H1 (cell line): ENCODE results near the gene LRP5. TPM values are rescaled to one million over a fixed set of nuclear protein-coding genes. Genes with fewer than 3 reads are reported as not detected.

ENCODE experiments used
- CTCF ChIA-PET: fragments of 300-600 bp; sonication (Branson Sonifier 250); formaldehyde crosslinking; loops from one replicate; lab custom pipeline; 2021; ENCODE audit not compliant: partially characterized antibody; lab: Charles Lee
- POLR2A ChIA-PET: fragments of 300-600 bp; sonication (Branson Sonifier 250); formaldehyde crosslinking; loops from one replicate; lab custom pipeline; 2021; ENCODE audit warnings: inconsistent platforms; ENCODE audit not compliant: partially characterized antibody; lab: Charles Lee
- DNase-seq, 2 experiments: peaks; one replicate each; pipeline versions ENCODE4 v3.0.0 to v3.0.0-alpha.2; 2010 to 2022; ENCODE audit warnings: low spot score in 2 of 2, low read depth in 1 of 2, mixed read lengths in 1 of 2
- FAIRE-seq: peaks from 2 replicates; lab custom pipeline; 2011; peaks lifted over from hg19 to GRCh38; lab: Jason Lieb, UNC
- H2AFZ ChIP-seq: 2 replicates; pipeline ENCODE4 v1.8.1; 2012; ENCODE audit warnings: low read length, inconsistent platforms
- H2AK5ac ChIP-seq: 2 replicates; pipeline ENCODE4 v1.6.1; 2013; ENCODE audit warnings: low read depth, low read length
- H2BK120ac ChIP-seq: replicated peaks from 2 replicates; pipeline ENCODE3; 2013; ENCODE audit warnings: low read depth, low read length, inconsistent platforms
- H2BK12ac ChIP-seq: 2 replicates; pipeline ENCODE4 v1.6.1; 2013; ENCODE audit warnings: low read depth, low read length
- H2BK15ac ChIP-seq: 2 replicates; pipeline ENCODE4 v1.6.1; 2013; ENCODE audit warnings: low read length
- H2BK20ac ChIP-seq: 2 replicates; pipeline ENCODE4 v1.6.1; 2013; ENCODE audit warnings: low read length
- H2BK5ac ChIP-seq: 2 replicates; pipeline ENCODE4 v1.6.1; 2013; ENCODE audit warnings: low read depth, low read length
- H3K14ac ChIP-seq: 2 replicates; pipeline ENCODE4 v1.6.1; 2013; ENCODE audit warnings: inconsistent platforms; ENCODE audit not compliant: insufficient read length
- H3K18ac ChIP-seq: 2 replicates; pipeline ENCODE4 v1.6.1; 2013; ENCODE audit warnings: low read length; ENCODE audit errors: extremely low read depth
- H3K23ac ChIP-seq: 2 replicates; pipeline ENCODE4 v1.6.1; 2013; ENCODE audit warnings: inconsistent platforms; ENCODE audit not compliant: insufficient read length
- H3K23me2 ChIP-seq: 2 replicates; pipeline ENCODE4 v1.6.1; 2013; ENCODE audit warnings: low read depth, low read length
- H3K27ac ChIP-seq: 2 replicates; pipeline ENCODE4 v1.6.1; 2011; ENCODE audit warnings: low read depth, low read length, inconsistent platforms
- H3K27me3 ChIP-seq, 4 experiments: replicated peaks in 1 of 4; 1 replicate in 1 of 4; 2 replicates in 3 of 4; pipeline versions ENCODE4 v1.6.1 to v1.8.1; 2011 to 2013; ENCODE audit warnings: low read length in 3 of 4, mild to moderate bottlenecking in 3 of 4, inconsistent platforms in 2 of 4, mixed read lengths in 2 of 4, moderate library complexity in 1 of 4; ENCODE audit not compliant: control insufficient read depth in 3 of 4, insufficient read depth in 3 of 4; ENCODE audit errors: extremely low read depth in 1 of 4
- H3K36me3 ChIP-seq, 4 experiments: 2 replicates each; pipeline versions ENCODE4 v1.6.1 to v1.8.1; 2011 to 2013; ENCODE audit warnings: mild to moderate bottlenecking in 4 of 4, low read length in 3 of 4, moderate library complexity in 2 of 4, control low read depth in 1 of 4, inconsistent platforms in 1 of 4; ENCODE audit not compliant: insufficient read depth in 4 of 4, control insufficient read depth in 2 of 4
- H3K4ac ChIP-seq: replicated peaks from 2 replicates; pipeline ENCODE3; 2013; ENCODE audit warnings: low read length, low read depth, mixed read lengths, inconsistent platforms; ENCODE audit not compliant: insufficient read length
- H3K4me1 ChIP-seq, 4 experiments: replicated peaks in 1 of 4; 1 replicate in 1 of 4; 2 replicates in 3 of 4; pipeline versions ENCODE4 v1.6.1 to v1.8.1; 2011 to 2013; ENCODE audit warnings: low read length in 3 of 4, inconsistent platforms in 2 of 4, mixed read lengths in 1 of 4; ENCODE audit not compliant: insufficient read depth in 4 of 4, control insufficient read depth in 3 of 4
- H3K4me2 ChIP-seq, 2 experiments: 2 replicates each; pipeline versions ENCODE4 v1.6.1 to v1.8.1; 2011 to 2013; ENCODE audit warnings: low read depth in 2 of 2, low read length in 2 of 2, control low read depth in 1 of 2, inconsistent platforms in 1 of 2, mild to moderate bottlenecking in 1 of 2; ENCODE audit not compliant: insufficient read depth in 1 of 2
- H3K4me3 ChIP-seq, 4 experiments: fragments of 200-600, 300-600 bp in 1 of 4; sonication (generic), shearing (Covaris generic), sonication (Bioruptor Twin) in 1 of 4; 2 replicates each; pipeline versions ENCODE4 v1.5.1 to v1.8.1; 2011 to 2016; ENCODE audit warnings: low read length in 4 of 4, low read depth in 3 of 4, control low read depth in 2 of 4, inconsistent platforms in 2 of 4, mild to moderate bottlenecking in 2 of 4, mixed read lengths in 1 of 4, moderate library complexity in 1 of 4; ENCODE audit not compliant: insufficient read depth in 2 of 4; ENCODE audit errors: extremely low read depth in 1 of 4
- H3K56ac ChIP-seq: replicated peaks from 2 replicates; pipeline ENCODE3; 2013; ENCODE audit warnings: low read depth, mild to moderate bottlenecking, mixed read lengths, low read length, inconsistent platforms; ENCODE audit not compliant: insufficient read length
- H3K79me1 ChIP-seq: 2 replicates; pipeline ENCODE4 v1.6.1; 2013; ENCODE audit warnings: low read depth, low read length, control low read depth
- H3K79me2 ChIP-seq, 2 experiments: 2 replicates each; pipeline versions ENCODE4 v1.6.1 to v1.8.1; 2012 to 2013; ENCODE audit warnings: low read length in 2 of 2, mild to moderate bottlenecking in 2 of 2, inconsistent platforms in 1 of 2; ENCODE audit not compliant: insufficient read depth in 2 of 2, control insufficient read depth in 1 of 2
- H3K9ac ChIP-seq, 4 experiments: replicated peaks in 1 of 4; 1 replicate in 1 of 4; 2 replicates in 3 of 4; pipeline versions ENCODE4 v1.6.1 to v1.8.1; 2011 to 2013; ENCODE audit warnings: low read depth in 3 of 4, low read length in 3 of 4, control low read depth in 2 of 4, mild to moderate bottlenecking in 2 of 4, moderate library complexity in 2 of 4, inconsistent platforms in 1 of 4; ENCODE audit errors: extremely low read depth in 1 of 4
- H3K9me3 ChIP-seq, 2 experiments: 2 replicates each; pipeline versions ENCODE4 v1.6.1 to v1.8.1; 2012 to 2013; ENCODE audit warnings: mild to moderate bottlenecking in 2 of 2, moderate library complexity in 2 of 2, control low read depth in 1 of 2, inconsistent platforms in 1 of 2, low read depth in 1 of 2, low read length in 1 of 2, mixed read lengths in 1 of 2; ENCODE audit not compliant: insufficient read depth in 2 of 2
- H4K20me1 ChIP-seq, 2 experiments: replicated peaks in 1 of 2; 2 replicates each; pipeline versions ENCODE3 to v1.8.1; 2011 to 2013; ENCODE audit warnings: inconsistent platforms in 2 of 2, low read length in 2 of 2, mild to moderate bottlenecking in 1 of 2; ENCODE audit not compliant: insufficient read depth in 2 of 2, control insufficient read depth in 1 of 2
- H4K5ac ChIP-seq: 2 replicates; pipeline ENCODE4 v1.6.1; 2013; ENCODE audit warnings: low read length, low read depth, mixed read lengths, inconsistent platforms; ENCODE audit not compliant: insufficient read length
- H4K8ac ChIP-seq: 2 replicates; pipeline ENCODE4 v1.8.0; 2013; ENCODE audit warnings: mild to moderate bottlenecking, moderate library complexity, low read length, inconsistent platforms; ENCODE audit not compliant: insufficient read depth; ENCODE audit errors: extremely low read depth
- H4K91ac ChIP-seq: replicated peaks from 2 replicates; pipeline ENCODE3; 2013; ENCODE audit warnings: low read length, mixed read lengths, inconsistent platforms; ENCODE audit not compliant: insufficient read length
- CTCF ChIP-seq, 3 experiments: IDR thresholded peaks; 1 replicate in 2 of 3; 2 replicates in 1 of 3; pipeline versions ENCODE4 v1.5.1 to v1.6.1; 2011; ENCODE audit warnings: low read length in 3 of 3, mild to moderate bottlenecking in 3 of 3, inconsistent platforms in 2 of 3, low read depth in 1 of 3, moderate library complexity in 1 of 3; ENCODE audit not compliant: insufficient read depth in 1 of 3; ENCODE audit errors: control extremely low read depth in 1 of 3
- EGR1 ChIP-seq: IDR thresholded peaks from 2 replicates; pipeline ENCODE4 v1.6.1; 2011; ENCODE audit warnings: low read depth, low read length, borderline replicate concordance
- TEAD4 ChIP-seq: IDR thresholded peaks from 2 replicates; pipeline ENCODE4 v1.6.1; 2012; ENCODE audit warnings: low read depth, low read length, inconsistent platforms, mixed read lengths
- WGBS, 2 experiments: shearing (Covaris generic) in 1 of 2; methylation state at CpG; one replicate each; pipeline versions ENCODE4 v1.1.6 to v1.1.7; 2013 to 2015; ENCODE audit warnings: low lambda C conversion rate in 2 of 2, mixed read lengths in 2 of 2, inconsistent platforms in 1 of 2, low coverage in 1 of 2, missing lambda C conversion rate in 1 of 2; ENCODE audit not compliant: insufficient replicate concordance in 2 of 2, insufficient coverage in 1 of 2, insufficient read length in 1 of 2; ENCODE audit errors: extremely low coverage in 1 of 2, missing lambda C conversion rate in 1 of 2; 5-methylcytosine and 5-hydroxymethylcytosine counted together
- polyA plus RNA-seq, 7 experiments: library from polyadenylated mRNA; depleted of rRNA in 3 of 7; stranded (reverse) in 5 of 7; unstranded in 2 of 7; fragments of >200 nt in 5 of 7; fragments of 200-250 nt in 2 of 7; gene quantifications; 1 replicate in 5 of 7; 2 replicates in 1 of 7; 4 replicates in 1 of 7; pipeline versions ENCODE4 v1.2.1 to v1.2.3, GENCODE V29; 2011 to 2013; ENCODE audit warnings: missing spikeins in 2 of 7, mixed read lengths in 2 of 7
- total RNA-seq: library from RNA; stranded (reverse); fragmentation: NEBNext Ultra II Directional; extraction: Animal tissue kit (Norgen Biotek cat#: 25700); gene quantifications from 2 replicates; pipeline ENCODE4 v1.2.1, GENCODE V29; 2021

LRP5 gene
- total and polyA plus RNA-seq, 2 of the 8 experiments (the other 6 are each of a cell fraction or from before 2014, with no cell fraction given), result 19.0 to 38.9 TPM

GRCh38 chr11:68454767-68455166 lies 142.4 kb downstream of the LRP5 start:
- no peaks in the 10 kb centered on the region for H4K20me1 ChIP-seq
- H2BK120ac ChIP-seq, result no peak overlapping the region
- H3K56ac ChIP-seq, result no peak overlapping the region
- H4K8ac ChIP-seq, result 0 out of 2 replicates have a peak overlapping the region, but pooled peaks have one; percentile 3
- no peak overlapping the region for H2BK20ac ChIP-seq
- peak overlapping the region; percentile 5; the same call in 1 of the 2 replicates for H2BK5ac ChIP-seq
- ChIA-PET POLR2A (interaction anchor here (1.3 kb wide), 1 partner anchor 11 kb away, joined by 3 read pairs; no protein-coding TSS in a partner anchor), CTCF (interaction anchor here (1.0 to 1.6 kb wide), 2 partner anchors 23 to 98 kb away, joined by 3 read pairs; no protein-coding TSS in a partner anchor)
- no peaks in the 10 kb centered on the region for H3K27me3 ChIP-seq
- H3K9ac ChIP-seq, result no peak overlapping the region
- FAIRE-seq (peak; percentile 63), DNase-seq (no peak)
- H3K18ac ChIP-seq, result no peak overlapping the region
- no peak overlapping the region for H4K5ac ChIP-seq
- H2BK12ac ChIP-seq, result no peak overlapping the region
- peaks cover 2 to 6% (median 4%) of the 10 kb centered on the region in 4 experiments; a peak in 5 of 7 replicates for H3K4me1 ChIP-seq
- no peak overlapping the region for H2AK5ac ChIP-seq
- H3K23ac ChIP-seq, result no peak overlapping the region
- H3K79me2 ChIP-seq, result no peaks in the 10 kb centered on the region
- H3K4me2 ChIP-seq, result no peak overlapping the region
- TF ChIP-seq EGR1, result peak; percentile 59; the same call in 1 of the 2 replicates
- TF ChIP-seq TEAD4, result no peak
- peak in 1 of 3 experiments; percentile 11; a peak in 1 of 4 replicates for TF ChIP-seq CTCF (IDR thresholded peaks at IDR 0.05; ENCODE audit: control extremely low read depth in 1 of 3, insufficient read depth in 1 of 3, low read depth in 1 of 3, low read length in 3 of 3)
- no peak overlapping the region for H3K4me3 ChIP-seq
- H3K36me3 ChIP-seq, result no peaks in the 10 kb centered on the region
- H2BK15ac ChIP-seq, result no peak overlapping the region
- 0 out of 2 replicates have a peak, but pooled peaks cover 2% of the 10 kb centered on the region for H3K23me2 ChIP-seq
- no peak overlapping the region for H3K14ac ChIP-seq
- WGBS, 2 experiments, result 71% methylated on average over 8 of the region's 8 CpGs; no CpG with 5 or more reads in 1 of the 2 experiments
- no peak overlapping the region for H3K27ac ChIP-seq
- H4K91ac ChIP-seq, result no peak overlapping the region
- H3K9me3 ChIP-seq, result no peaks in the 10 kb centered on the region
- no peaks in the 10 kb centered on the region for H3K79me1 ChIP-seq
- H2AFZ ChIP-seq, result no peak overlapping the region
- H3K4ac ChIP-seq, result no peak overlapping the region
